ENCODE data around the gene QTRT2.

DNA sequence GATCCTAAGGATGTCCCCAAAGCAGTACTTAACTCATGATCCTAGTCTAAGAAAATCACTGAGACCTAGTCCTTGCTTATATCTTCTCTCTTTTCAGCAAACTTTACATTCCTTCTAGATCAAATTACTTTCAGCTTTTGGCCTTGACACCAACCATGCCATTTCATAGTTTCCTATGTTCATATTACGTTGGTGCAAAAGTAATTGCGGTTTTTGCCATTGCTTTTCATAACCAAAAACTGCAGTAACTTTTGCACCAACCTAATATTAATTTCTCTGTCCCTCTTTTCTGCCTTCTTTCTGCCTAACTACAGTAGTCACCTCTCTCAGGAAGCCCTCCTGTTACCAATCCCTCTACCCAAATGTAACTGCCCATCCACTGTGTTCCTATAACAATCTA lies 37.1 kb upstream of the QTRT2 start:
- TF ChIP-seq, protein P1, sequence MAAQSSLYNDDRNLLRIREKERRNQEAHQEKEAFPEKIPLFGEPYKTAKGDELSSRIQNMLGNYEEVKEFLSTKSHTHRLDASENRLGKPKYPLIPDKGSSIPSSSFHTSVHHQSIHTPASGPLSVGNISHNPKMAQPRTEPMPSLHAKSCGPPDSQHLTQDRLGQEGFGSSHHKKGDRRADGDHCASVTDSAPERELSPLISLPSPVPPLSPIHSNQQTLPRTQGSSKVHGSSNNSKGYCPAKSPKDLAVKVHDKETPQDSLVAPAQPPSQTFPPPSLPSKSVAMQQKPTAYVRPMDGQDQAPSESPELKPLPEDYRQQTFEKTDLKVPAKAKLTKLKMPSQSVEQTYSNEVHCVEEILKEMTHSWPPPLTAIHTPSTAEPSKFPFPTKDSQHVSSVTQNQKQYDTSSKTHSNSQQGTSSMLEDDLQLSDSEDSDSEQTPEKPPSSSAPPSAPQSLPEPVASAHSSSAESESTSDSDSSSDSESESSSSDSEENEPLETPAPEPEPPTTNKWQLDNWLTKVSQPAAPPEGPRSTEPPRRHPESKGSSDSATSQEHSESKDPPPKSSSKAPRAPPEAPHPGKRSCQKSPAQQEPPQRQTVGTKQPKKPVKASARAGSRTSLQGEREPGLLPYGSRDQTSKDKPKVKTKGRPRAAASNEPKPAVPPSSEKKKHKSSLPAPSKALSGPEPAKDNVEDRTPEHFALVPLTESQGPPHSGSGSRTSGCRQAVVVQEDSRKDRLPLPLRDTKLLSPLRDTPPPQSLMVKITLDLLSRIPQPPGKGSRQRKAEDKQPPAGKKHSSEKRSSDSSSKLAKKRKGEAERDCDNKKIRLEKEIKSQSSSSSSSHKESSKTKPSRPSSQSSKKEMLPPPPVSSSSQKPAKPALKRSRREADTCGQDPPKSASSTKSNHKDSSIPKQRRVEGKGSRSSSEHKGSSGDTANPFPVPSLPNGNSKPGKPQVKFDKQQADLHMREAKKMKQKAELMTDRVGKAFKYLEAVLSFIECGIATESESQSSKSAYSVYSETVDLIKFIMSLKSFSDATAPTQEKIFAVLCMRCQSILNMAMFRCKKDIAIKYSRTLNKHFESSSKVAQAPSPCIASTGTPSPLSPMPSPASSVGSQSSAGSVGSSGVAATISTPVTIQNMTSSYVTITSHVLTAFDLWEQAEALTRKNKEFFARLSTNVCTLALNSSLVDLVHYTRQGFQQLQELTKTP (IDR thresholded peaks at IDR 0.05; ENCODE audit: low read depth in 1 of 2, partially characterized antibody in 2 of 2), result no peak
- no peak for TF ChIP-seq ADNP (tag; IDR thresholded peaks at IDR 0.05)
- no peak for TF ChIP-seq HDAC2 (IDR thresholded peaks at IDR 0.05)
- TF ChIP-seq, protein P2, sequence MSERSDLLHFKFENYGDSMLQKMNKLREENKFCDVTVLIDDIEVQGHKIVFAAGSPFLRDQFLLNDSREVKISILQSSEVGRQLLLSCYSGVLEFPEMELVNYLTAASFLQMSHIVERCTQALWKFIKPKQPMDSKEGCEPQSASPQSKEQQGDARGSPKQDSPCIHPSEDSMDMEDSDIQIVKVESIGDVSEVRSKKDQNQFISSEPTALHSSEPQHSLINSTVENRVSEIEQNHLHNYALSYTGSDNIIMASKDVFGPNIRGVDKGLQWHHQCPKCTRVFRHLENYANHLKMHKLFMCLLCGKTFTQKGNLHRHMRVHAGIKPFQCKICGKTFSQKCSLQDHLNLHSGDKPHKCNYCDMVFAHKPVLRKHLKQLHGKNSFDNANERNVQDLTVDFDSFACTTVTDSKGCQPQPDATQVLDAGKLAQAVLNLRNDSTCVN (CRISPR knock-in tag; IDR thresholded peaks at IDR 0.05), result no peak
- TF ChIP-seq, protein P3, sequence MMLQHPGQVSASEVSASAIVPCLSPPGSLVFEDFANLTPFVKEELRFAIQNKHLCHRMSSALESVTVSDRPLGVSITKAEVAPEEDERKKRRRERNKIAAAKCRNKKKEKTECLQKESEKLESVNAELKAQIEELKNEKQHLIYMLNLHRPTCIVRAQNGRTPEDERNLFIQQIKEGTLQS (IDR thresholded peaks at IDR 0.05), result no peak
- TF ChIP-seq, protein P3 (CRISPR knock-in tag; conservative IDR thresholded peaks at IDR 0.05), result no peak
- TF ChIP-seq ATF7 (IDR thresholded peaks at IDR 0.05), result no peak
- TF ChIP-seq, protein P4, sequence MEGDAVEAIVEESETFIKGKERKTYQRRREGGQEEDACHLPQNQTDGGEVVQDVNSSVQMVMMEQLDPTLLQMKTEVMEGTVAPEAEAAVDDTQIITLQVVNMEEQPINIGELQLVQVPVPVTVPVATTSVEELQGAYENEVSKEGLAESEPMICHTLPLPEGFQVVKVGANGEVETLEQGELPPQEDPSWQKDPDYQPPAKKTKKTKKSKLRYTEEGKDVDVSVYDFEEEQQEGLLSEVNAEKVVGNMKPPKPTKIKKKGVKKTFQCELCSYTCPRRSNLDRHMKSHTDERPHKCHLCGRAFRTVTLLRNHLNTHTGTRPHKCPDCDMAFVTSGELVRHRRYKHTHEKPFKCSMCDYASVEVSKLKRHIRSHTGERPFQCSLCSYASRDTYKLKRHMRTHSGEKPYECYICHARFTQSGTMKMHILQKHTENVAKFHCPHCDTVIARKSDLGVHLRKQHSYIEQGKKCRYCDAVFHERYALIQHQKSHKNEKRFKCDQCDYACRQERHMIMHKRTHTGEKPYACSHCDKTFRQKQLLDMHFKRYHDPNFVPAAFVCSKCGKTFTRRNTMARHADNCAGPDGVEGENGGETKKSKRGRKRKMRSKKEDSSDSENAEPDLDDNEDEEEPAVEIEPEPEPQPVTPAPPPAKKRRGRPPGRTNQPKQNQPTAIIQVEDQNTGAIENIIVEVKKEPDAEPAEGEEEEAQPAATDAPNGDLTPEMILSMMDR (IDR thresholded peaks at IDR 0.05 in 2 of 3, conservative IDR thresholded peaks at IDR 0.05 in 1 of 3; ENCODE audit: insufficient read depth in 2 of 3, low read depth in 1 of 3, low read length in 3 of 3), result no peak
- TF ChIP-seq ZSCAN29 (IDR thresholded peaks at IDR 0.05), result no peak
- no peak for TF ChIP-seq POU5F1 (IDR thresholded peaks at IDR 0.05; ENCODE audit: borderline replicate concordance, low read depth, low read length, partially characterized antibody)
- no peak for TF ChIP-seq CBX2 (IDR thresholded peaks at IDR 0.05; ENCODE audit: insufficient read depth, low read length, poor library complexity, severe bottlenecking)
- no peak for TF ChIP-seq RB1 (IDR thresholded peaks at IDR 0.05; ENCODE audit: low read depth)
- no peak for TF ChIP-seq HDAC1 (IDR thresholded peaks at IDR 0.05)
- no peak for TF ChIP-seq RFX1 (IDR thresholded peaks at IDR 0.05)

Data from K562 (cell line).